ENCODE measurements around the gene SYT1. TPM values are rescaled to one million over a fixed set of nuclear protein-coding genes. Genes with fewer than 3 reads are reported as not detected.
A peak's percentile ranks its signal among the peaks of the same experiment; 100 is the strongest.

SYT1 gene
- total and polyA plus RNA-seq, 2 of the 8 experiments (the other 6 are each of a cell fraction or from before 2014, with no cell fraction given), result 11.0 to 34.6 TPM

DNA sequence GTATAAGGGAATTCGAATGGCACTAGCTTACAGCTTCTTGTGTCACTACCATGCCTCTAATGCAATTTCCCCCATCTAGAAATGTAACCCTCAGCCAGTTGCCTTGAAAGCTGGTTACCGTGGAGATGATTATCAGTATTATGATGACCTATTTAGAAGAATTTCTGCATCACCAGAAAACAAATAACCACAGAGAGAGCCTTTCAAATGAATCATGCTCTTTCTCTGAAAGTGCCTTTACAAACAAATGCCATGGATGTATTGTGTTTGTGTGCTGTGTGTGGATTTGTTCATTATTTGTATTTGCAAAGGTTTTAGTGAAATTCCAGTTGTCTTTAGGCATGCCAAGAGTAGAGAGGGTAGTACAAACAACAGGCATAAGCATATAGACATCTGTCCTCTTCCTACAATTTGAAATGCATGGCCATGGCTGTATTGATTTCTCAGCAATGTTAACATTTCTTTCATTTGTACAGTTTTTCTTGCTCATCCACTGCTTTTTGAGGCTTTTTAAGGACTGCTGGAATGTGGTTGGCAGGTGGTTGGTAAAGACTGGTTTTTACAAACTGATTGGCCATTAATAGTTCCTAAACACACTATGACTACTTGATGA is 559.6 kb downstream of the SYT1 start:
- H2AFZ ChIP-seq (ENCODE audit: low read length), result no peak overlapping the region
- ChIA-PET CTCF (ENCODE audit: partially characterized antibody) (no interaction called here), POLR2A (ENCODE audit: partially characterized antibody) (no interaction called here)
- H3K56ac ChIP-seq (replicated peaks; ENCODE audit: insufficient read length, low read depth, low read length), result no peak overlapping the region
- peak overlapping the region in 1 of 4 experiments; percentile 8; a peak in 1 of 7 replicates for H3K9ac ChIP-seq (replicated peaks in 1 of 4; ENCODE audit: extremely low read depth in 1 of 4, low read depth in 3 of 4, low read length in 3 of 4)
- H2BK15ac ChIP-seq (ENCODE audit: low read length), result no peak overlapping the region
- no peaks in the 10 kb centered on the region for H4K20me1 ChIP-seq (replicated peaks in 1 of 2; ENCODE audit: control insufficient read depth in 1 of 2, insufficient read depth in 2 of 2, low read length in 2 of 2)
- 84% methylated on average over 2 of the region's 2 CpGs; no CpG with 5 or more reads in 1 of the 2 experiments for WGBS, 2 experiments (ENCODE audit: extremely low coverage in 1 of 2, insufficient coverage in 1 of 2, insufficient read length in 1 of 2, insufficient replicate concordance in 2 of 2, low coverage in 1 of 2, low lambda C conversion rate in 2 of 2, missing lambda C conversion rate in 1 of 2)
- peak; percentile 13 for FAIRE-seq
- H3K23me2 ChIP-seq (ENCODE audit: low read depth, low read length), result no peaks in the 10 kb centered on the region
- no peak overlapping the region for H3K23ac ChIP-seq (ENCODE audit: insufficient read length)
- H2BK5ac ChIP-seq (ENCODE audit: low read depth, low read length), result no peak overlapping the region
- no peaks in the 10 kb centered on the region for H3K79me1 ChIP-seq (ENCODE audit: low read depth, low read length)
- no peak overlapping the region for H3K4me3 ChIP-seq (ENCODE audit: extremely low read depth in 1 of 4, insufficient read depth in 2 of 4, low read depth in 3 of 4, low read length in 4 of 4)
- H2BK120ac ChIP-seq (replicated peaks; ENCODE audit: low read depth, low read length), result no peak overlapping the region
- H3K27me3 ChIP-seq (replicated peaks in 1 of 4; ENCODE audit: control insufficient read depth in 3 of 4, extremely low read depth in 1 of 4, insufficient read depth in 3 of 4, low read length in 3 of 4), result no peaks in the 10 kb centered on the region
- no peak overlapping the region for H3K4me2 ChIP-seq (ENCODE audit: insufficient read depth in 1 of 2, low read depth in 2 of 2, low read length in 2 of 2)
- H2BK20ac ChIP-seq (ENCODE audit: low read length), result no peak overlapping the region
- no peaks in the 10 kb centered on the region for H3K79me2 ChIP-seq (ENCODE audit: control insufficient read depth in 1 of 2, insufficient read depth in 2 of 2, low read length in 2 of 2)
- no peak overlapping the region for H3K27ac ChIP-seq (ENCODE audit: low read depth, low read length)
- no peak for DNase-seq (ENCODE audit: low read depth in 1 of 2, low spot score in 2 of 2)
- no peak overlapping the region for H3K4ac ChIP-seq (replicated peaks; ENCODE audit: insufficient read length, low read depth, low read length)
- H3K9me3 ChIP-seq (ENCODE audit: insufficient read depth in 2 of 2, low read depth in 1 of 2, low read length in 1 of 2), result no peaks in the 10 kb centered on the region
- peaks cover 0 to 5% (median 3%) of the 10 kb centered on the region in 4 experiments; a peak in 3 of 7 replicates for H3K4me1 ChIP-seq (replicated peaks in 1 of 4; ENCODE audit: control insufficient read depth in 3 of 4, insufficient read depth in 4 of 4, low read length in 3 of 4)
- no peak overlapping the region for H4K8ac ChIP-seq (ENCODE audit: extremely low read depth, insufficient read depth, low read length)
- no peak overlapping the region for H2AK5ac ChIP-seq (ENCODE audit: low read depth, low read length)
- H3K14ac ChIP-seq (ENCODE audit: insufficient read length), result no peak overlapping the region
- no peak overlapping the region for H4K5ac ChIP-seq (ENCODE audit: insufficient read length, low read depth, low read length)
- H2BK12ac ChIP-seq (ENCODE audit: low read depth, low read length), result no peak overlapping the region
- no peak overlapping the region for H4K91ac ChIP-seq (replicated peaks; ENCODE audit: insufficient read length, low read length)
- no peaks in the 10 kb centered on the region for H3K36me3 ChIP-seq (ENCODE audit: control insufficient read depth in 2 of 4, insufficient read depth in 4 of 4, low read length in 3 of 4)
- H3K18ac ChIP-seq (ENCODE audit: extremely low read depth, low read length), result no peak overlapping the region
- no peak for TF ChIP-seq TAF1 (IDR thresholded peaks at IDR 0.05; ENCODE audit: low read depth, low read length)
- TF ChIP-seq, protein P1, sequence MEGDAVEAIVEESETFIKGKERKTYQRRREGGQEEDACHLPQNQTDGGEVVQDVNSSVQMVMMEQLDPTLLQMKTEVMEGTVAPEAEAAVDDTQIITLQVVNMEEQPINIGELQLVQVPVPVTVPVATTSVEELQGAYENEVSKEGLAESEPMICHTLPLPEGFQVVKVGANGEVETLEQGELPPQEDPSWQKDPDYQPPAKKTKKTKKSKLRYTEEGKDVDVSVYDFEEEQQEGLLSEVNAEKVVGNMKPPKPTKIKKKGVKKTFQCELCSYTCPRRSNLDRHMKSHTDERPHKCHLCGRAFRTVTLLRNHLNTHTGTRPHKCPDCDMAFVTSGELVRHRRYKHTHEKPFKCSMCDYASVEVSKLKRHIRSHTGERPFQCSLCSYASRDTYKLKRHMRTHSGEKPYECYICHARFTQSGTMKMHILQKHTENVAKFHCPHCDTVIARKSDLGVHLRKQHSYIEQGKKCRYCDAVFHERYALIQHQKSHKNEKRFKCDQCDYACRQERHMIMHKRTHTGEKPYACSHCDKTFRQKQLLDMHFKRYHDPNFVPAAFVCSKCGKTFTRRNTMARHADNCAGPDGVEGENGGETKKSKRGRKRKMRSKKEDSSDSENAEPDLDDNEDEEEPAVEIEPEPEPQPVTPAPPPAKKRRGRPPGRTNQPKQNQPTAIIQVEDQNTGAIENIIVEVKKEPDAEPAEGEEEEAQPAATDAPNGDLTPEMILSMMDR (IDR thresholded peaks at IDR 0.05; ENCODE audit: control extremely low read depth in 1 of 3, insufficient read depth in 1 of 3, low read depth in 1 of 3, low read length in 3 of 3), result no peak
- no peak for TF ChIP-seq TBP (IDR thresholded peaks at IDR 0.05; ENCODE audit: low read depth, low read length)
- no peak for TF ChIP-seq RFX5 (IDR thresholded peaks at IDR 0.05; ENCODE audit: borderline replicate concordance, low read depth, low read length)
- no peak for TF ChIP-seq CBX5 (IDR thresholded peaks at IDR 0.05; ENCODE audit: low read depth, low read length)
- TF ChIP-seq, protein P2, sequence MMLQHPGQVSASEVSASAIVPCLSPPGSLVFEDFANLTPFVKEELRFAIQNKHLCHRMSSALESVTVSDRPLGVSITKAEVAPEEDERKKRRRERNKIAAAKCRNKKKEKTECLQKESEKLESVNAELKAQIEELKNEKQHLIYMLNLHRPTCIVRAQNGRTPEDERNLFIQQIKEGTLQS (IDR thresholded peaks at IDR 0.05; ENCODE audit: insufficient read depth, low read depth, low read length), result no peak
- no peak for TF ChIP-seq BRCA1 (IDR thresholded peaks at IDR 0.05; ENCODE audit: low read depth, low read length)
- no peak for TF ChIP-seq SIX5 (IDR thresholded peaks at IDR 0.05; ENCODE audit: low read depth, low read length)
- no peak for TF ChIP-seq TEAD4 (IDR thresholded peaks at IDR 0.05; ENCODE audit: low read depth, low read length)
- TF ChIP-seq SAP30 (IDR thresholded peaks at IDR 0.05; ENCODE audit: insufficient read depth, insufficient replicate concordance, low read length), result no peak
- TF ChIP-seq KDM1A (IDR thresholded peaks at IDR 0.05; ENCODE audit: borderline replicate concordance, low read length), result no peak

All from H1 (cell line).